Measurements from ENCODE around the gene MFGE8. TPM values are rescaled to one million over a fixed set of nuclear protein-coding genes. Genes with fewer than 3 reads are reported as not detected.

The MFGE8 gene
- total RNA-seq, 6 experiments from 2014 or later = 9.7 to 20.4 (median 17.6) TPM

DNA sequence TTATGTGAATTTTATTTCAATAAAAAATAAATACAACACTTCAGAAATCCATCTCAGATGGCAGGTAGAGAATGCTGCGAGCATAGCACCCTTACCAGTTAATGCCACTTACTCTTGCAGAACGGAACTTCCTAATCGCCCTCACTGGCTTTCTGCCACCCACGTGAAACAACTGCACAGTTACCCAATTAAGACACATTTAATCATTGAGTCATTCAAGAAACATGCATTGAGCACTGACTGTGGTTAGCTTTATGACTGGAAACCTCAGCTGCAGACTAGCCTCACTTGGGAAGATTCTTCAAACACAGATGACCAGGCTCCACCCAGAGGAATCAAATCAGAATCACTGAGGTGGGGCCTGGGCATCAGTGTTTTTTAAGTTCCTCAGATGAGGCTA, 5.6 kb upstream of the MFGE8 start:
- Histone ChIP-seq H3K27ac (no peak overlapping the region), H3K4me1 (peaks cover 0 to 3% (median 0%) of the 10 kb centered on the region in 4 donors), H3K36me3 (no peaks in the 10 kb centered on the region), H3K4me3 (no peak overlapping the region), H3K9me3 (no peaks in the 10 kb centered on the region), H3K27me3 (no peaks in the 10 kb centered on the region)
- 31% methylated on average over 4 of the region's 4 CpGs for WGBS (ENCODE audit: insufficient coverage, low coverage, low lambda C conversion rate, missing lambda C conversion rate)
- intact Hi-C loops (cut with DNase I) = no loop called here
- ATAC-seq = no peak
- DNase-seq = peak in 1 of 3 donors; percentile 34
- no peak for TF ChIP-seq POLR2A (IDR thresholded peaks at IDR 0.05)
- TF ChIP-seq, protein P1, sequence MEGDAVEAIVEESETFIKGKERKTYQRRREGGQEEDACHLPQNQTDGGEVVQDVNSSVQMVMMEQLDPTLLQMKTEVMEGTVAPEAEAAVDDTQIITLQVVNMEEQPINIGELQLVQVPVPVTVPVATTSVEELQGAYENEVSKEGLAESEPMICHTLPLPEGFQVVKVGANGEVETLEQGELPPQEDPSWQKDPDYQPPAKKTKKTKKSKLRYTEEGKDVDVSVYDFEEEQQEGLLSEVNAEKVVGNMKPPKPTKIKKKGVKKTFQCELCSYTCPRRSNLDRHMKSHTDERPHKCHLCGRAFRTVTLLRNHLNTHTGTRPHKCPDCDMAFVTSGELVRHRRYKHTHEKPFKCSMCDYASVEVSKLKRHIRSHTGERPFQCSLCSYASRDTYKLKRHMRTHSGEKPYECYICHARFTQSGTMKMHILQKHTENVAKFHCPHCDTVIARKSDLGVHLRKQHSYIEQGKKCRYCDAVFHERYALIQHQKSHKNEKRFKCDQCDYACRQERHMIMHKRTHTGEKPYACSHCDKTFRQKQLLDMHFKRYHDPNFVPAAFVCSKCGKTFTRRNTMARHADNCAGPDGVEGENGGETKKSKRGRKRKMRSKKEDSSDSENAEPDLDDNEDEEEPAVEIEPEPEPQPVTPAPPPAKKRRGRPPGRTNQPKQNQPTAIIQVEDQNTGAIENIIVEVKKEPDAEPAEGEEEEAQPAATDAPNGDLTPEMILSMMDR (IDR thresholded peaks at IDR 0.05) = no peak

DNA sequence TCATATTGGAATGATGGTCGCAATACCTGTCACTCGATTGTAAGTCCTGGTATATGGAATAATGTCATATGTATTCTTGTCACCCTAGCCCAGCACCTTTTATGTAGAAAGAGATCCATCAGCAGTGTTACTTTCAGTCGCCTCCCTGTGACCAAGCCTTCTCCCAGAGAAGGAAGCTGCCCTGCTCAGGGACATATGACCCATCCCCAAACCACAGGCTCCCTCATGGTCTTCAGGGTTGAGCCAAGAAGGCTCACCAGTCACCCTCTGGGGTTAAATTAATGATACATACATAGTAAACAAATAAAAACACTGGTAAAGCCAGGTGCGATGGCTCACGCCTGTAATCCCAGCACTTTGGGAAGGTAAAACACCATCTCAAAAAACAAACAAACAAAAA, 4.6 kb upstream of the MFGE8 start:
- TF ChIP-seq POLR2A (IDR thresholded peaks at IDR 0.05) = no peak
- TF ChIP-seq, protein P1 (IDR thresholded peaks at IDR 0.05) = no peak
- ATAC-seq (no peak), DNase-seq (peak in 1 of 3 donors; percentile 24)
- Histone ChIP-seq H3K4me3 (no peak overlapping the region), H3K4me1 (peaks cover 0 to 3% (median 0%) of the 10 kb centered on the region in 4 donors), H3K27ac (no peak overlapping the region), H3K36me3 (no peaks in the 10 kb centered on the region), H3K27me3 (no peaks in the 10 kb centered on the region), H3K9me3 (no peaks in the 10 kb centered on the region)
- intact Hi-C loops (cut with DNase I) = no loop called here
- WGBS (ENCODE audit: insufficient coverage, low coverage, low lambda C conversion rate, missing lambda C conversion rate) = 66% methylated on average over 5 of the region's 5 CpGs

GRCh38 chr15:88915354-88915753, 2.2 kb upstream of the MFGE8 start:
- Histone ChIP-seq H3K36me3 (no peaks in the 10 kb centered on the region), H3K27ac (no peak overlapping the region), H3K4me1 (peaks cover 0 to 3% (median 0%) of the 10 kb centered on the region in 4 donors), H3K4me3 (no peak overlapping the region), H3K27me3 (no peaks in the 10 kb centered on the region), H3K9me3 (no peaks in the 10 kb centered on the region)
- intact Hi-C loops (cut with DNase I) = no loop called here
- ATAC-seq = no peak
- TF ChIP-seq, protein P1 (IDR thresholded peaks at IDR 0.05) = no peak
- TF ChIP-seq POLR2A (IDR thresholded peaks at IDR 0.05) = no peak
- no peak for DNase-seq
- WGBS (ENCODE audit: insufficient coverage, low coverage, low lambda C conversion rate, missing lambda C conversion rate) = 91% methylated on average over 10 of the region's 10 CpGs

DNA sequence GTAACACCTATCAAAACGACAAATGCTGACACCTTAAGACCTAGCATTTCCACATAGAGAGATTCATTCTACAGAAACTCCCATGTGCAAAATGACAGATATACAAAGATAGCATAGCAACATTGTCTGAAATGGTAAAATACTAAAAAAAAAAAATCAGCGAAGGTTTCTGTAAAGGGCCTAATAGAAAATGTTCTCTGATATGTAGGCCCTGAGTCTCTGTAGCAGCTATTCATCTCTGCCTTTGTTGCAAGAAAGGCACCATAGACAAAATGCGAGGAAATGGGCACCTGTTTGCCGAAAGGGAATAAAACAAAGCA, 631 bp upstream of the MFGE8 start:
- Histone ChIP-seq H3K36me3 (no peaks in the 10 kb centered on the region), H3K4me3 (peak overlapping the region in 2 of 3 donors; percentile 77 to 78), H3K9me3 (no peaks in the 10 kb centered on the region), H3K4me1 (peaks cover 0 to 3% (median 0%) of the 10 kb centered on the region in 4 donors), H3K27me3 (no peaks in the 10 kb centered on the region), H3K27ac (no peak overlapping the region)
- TF ChIP-seq, protein P1 (IDR thresholded peaks at IDR 0.05) = no peak
- TF ChIP-seq POLR2A (IDR thresholded peaks at IDR 0.05) = no peak
- intact Hi-C loops (cut with DNase I) = no loop called here
- WGBS (ENCODE audit: insufficient coverage, low coverage, low lambda C conversion rate, missing lambda C conversion rate) = 67% methylated on average over 3 of the region's 4 CpGs
- ATAC-seq (no peak), DNase-seq (no peak)

DNA sequence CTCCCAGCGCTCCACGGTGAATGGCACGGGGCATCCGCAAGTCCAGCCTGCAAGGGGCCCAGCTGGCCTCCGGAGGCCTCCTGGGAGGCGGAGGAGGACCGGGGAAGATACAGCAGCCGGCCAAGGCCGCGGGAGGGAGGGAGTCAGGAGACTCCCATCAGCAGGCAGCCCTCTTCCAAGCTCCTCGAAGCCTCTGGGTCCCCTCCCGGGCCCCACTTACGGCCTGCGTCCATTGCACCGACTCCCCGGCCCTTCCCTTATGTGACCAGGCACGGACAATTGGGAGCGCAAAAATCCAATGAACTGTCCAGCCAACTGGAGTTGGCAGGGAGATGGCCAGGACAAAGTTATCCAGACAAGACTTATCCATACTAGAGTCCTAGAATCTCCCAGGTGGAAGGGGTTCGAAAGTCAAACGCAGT, 668 bp downstream of the MFGE8 start:
- Histone ChIP-seq H3K27ac (no peak overlapping the region), H3K27me3 (no peaks in the 10 kb centered on the region), H3K4me3 (peak overlapping the region; percentile 65 to 78 (median 77)), H3K4me1 (peaks cover 0 to 3% (median 0%) of the 10 kb centered on the region in 4 donors), H3K36me3 (no peaks in the 10 kb centered on the region), H3K9me3 (no peaks in the 10 kb centered on the region)
- intact Hi-C loops (cut with DNase I) = no loop called here
- WGBS (ENCODE audit: insufficient coverage, low coverage, low lambda C conversion rate, missing lambda C conversion rate) = 5% methylated on average over 4 of the region's 20 CpGs
- ATAC-seq (peak in 3 of 4 donors; percentile 31 to 36 (median 35)), DNase-seq (peak in 2 of 3 donors; percentile 43 to 48)
- TF ChIP-seq, protein P1 (IDR thresholded peaks at IDR 0.05) = no peak
- TF ChIP-seq POLR2A (IDR thresholded peaks at IDR 0.05) = no peak

All from right lobe of liver (tissue), 6 donors.